Measurements from ENCODE around the gene ILRUN.
"Not testable (repeated sequence)": the region's sequence is repeated elsewhere in the genome, so short reads cannot be mapped to it uniquely, and the experiment has no call there.

GRCh38 chr6:34712881-34713280, 16.3 kb upstream of the ILRUN start:
- TF ChIP-seq CTCF, POLR2A (IDR thresholded peaks at IDR 0.05): not testable (repeated sequence)

Data from adrenal gland (tissue), 5 donors.